ENCODE data around the gene EPS8.
"Not testable (repeated sequence)": the region's sequence is repeated elsewhere in the genome, so short reads cannot be mapped to it uniquely, and the experiment has no call there.

EPS8 gene

DNA sequence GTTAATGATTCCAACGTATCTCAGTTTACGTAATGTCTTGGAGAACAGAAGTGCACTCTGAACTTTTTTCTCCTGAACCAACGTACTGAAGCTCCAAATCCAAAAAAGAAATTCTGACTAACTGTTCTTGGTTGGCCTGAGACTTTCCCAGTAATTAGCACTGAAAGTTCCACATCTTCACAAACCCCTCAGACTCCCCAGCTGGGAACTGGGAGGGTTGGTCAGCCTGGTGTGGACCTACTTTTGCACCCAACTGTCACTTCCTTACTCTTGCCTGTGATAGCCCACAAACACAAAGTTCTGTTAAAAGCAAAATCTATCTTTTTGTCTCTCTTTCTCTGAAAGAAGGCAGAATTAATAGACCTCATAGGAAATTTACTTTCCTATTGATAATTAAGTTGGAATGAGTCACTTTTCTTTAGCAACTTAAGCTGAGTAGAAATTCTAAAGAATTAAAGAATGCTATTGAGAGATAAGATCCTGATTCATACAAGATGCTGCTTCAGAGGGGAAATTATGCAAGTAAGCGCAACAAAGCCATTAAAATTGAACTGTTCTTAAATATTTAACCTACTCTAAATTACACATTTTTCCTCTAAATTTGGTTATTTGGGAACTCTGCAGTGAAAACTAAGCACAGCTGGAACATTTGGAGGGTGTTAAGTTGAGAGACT is 155.0 kb downstream of the EPS8 start:
- FAIRE-seq: no peak

DNA sequence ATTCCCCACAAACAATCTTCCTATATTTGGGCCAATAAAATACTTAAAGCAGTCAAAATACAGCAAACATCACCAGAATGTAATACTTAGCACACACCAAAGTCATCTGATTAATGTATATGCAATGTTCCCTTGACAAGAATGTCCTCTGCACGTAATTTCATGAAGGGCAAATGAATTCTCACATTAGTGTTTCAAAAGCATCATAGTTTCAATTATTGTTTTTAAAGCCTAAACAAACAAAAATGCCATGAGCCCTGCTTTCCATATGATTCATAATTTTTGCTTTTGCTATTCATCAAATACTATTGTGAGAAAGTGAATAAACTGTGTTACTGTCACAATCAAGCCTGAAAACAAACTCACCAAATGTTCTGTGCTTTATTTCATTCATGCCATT is 156.0 kb downstream of the EPS8 start:
- no peak for FAIRE-seq

GRCh38 chr12:15632708-15633107 is 156.5 kb downstream of the EPS8 start:
- no peak for FAIRE-seq

DNA sequence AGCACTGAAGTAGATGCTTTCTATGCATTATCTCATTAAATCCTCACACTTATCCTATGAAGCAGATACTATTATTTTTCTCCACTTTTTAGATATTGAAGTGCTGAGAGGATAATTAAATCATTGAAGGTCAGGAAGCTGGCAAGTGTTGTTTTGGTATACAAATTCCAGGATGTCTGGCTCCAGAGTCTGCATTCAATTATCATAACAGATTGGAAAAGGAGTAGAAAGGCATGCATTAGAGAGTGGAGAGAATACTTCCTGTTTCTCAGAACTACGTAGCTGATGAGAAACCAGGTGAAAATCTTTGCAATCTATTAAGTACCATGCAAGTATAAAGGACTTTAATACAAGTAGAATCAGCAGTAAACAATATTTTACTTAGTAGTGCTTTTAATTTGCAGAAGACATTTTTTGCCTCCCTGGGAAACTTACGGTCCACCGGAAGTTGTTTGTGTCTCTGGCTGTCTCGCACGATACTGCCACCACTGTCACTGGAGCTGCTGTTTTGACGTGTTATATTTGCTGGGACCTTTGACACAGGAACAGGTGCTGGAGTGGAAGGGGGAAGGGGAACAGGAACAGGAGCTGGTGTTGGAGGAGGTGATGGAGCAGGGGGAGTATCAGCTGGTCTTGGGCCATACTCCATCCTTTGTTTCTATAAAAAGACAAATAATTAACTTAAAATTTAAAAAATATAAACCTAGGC is 158.0 kb downstream of the EPS8 start:
- no peak for FAIRE-seq

GRCh38 chr12:15629761-15630160 is 159.4 kb downstream of the EPS8 start:
- no peak for FAIRE-seq

DNA sequence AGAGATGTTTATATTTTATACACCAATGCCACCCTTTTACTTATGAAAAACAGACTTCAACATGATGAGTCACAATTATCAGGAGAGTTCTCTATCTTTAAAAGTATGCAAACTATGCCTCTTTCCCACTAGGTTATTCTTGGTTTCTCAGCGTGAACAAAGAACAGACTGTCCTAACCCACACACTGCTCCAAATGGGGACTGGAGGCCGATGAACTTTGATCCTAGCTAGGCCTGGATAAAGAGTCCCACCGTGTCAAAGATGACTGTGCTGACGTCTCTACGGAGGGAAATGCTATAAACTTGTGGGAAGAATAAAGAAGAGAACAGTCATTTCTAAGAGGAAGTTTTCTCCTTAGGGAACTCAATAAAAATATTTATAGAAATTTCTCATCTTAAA is 160.1 kb downstream of the EPS8 start:
- no peak for FAIRE-seq

GRCh38 chr12:15627995-15628945 is 160.9 kb downstream of the EPS8 start:
- no peak for FAIRE-seq

- FAIRE-seq: no peak
Observed at GRCh38 chr12:15625075-15625474, 164.1 kb downstream of the EPS8 start.

DNA sequence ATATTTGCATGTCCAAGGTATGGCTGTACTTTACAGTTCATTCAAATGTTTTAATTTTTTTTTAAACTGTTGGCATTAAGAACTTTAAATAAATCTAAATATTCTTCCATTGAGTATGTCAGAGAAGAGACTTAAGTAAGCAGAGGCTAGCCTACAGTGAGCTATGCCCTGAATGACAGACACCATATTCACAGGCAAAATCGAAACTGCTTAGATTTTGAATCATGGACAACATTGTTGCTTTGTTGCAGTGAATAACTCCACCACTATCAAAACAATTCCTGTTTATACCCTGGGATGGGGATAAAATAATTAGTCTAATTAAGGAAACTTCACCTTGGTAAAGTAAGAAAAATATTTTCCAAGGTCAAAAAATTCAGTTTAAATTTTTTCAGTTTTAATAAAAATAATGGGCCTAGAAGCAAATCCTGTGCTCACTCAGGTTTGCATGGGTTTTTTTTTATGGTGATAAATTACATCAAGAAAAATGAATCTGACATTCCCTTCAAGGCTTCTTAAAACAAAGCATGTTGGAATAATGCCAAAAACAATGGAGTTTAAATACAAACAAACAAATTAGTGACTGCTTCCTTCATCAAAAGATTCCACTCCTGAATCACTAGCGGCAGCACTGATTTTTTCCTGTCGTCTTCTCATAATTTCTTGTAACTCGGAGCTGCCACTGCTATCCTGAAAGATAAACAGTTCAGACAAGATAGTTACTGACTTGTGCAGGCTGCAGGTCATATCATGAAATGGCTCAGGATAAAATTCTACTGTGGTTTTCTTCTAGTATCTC is 168.2 kb downstream of the EPS8 start:
- FAIRE-seq: no peak

GRCh38 chr12:15616495-15616894 is 172.7 kb downstream of the EPS8 start:
- FAIRE-seq: not testable (repeated sequence)

GRCh38 chr12:15613981-15614380 is 175.2 kb downstream of the EPS8 start:
- FAIRE-seq: no peak

DNA sequence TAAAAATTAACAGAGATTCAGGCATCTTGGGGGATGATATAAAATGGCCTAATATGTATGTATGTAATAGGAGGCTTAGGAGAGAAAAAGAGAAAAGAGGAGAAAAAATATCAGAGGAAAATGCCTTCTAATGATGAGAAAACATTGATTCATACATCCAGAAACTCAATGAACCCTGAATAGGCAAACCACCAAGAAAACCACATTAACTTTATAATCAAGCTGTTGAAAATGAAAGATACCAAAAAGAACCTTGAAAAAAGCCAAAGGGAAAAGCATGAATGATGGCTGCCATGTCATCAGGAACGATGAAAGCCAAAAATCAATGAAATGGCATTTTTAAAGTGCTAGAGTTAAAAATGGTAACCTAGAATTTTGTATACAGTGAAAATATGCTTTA is 180.2 kb downstream of the EPS8 start:
- no peak for FAIRE-seq

DNA sequence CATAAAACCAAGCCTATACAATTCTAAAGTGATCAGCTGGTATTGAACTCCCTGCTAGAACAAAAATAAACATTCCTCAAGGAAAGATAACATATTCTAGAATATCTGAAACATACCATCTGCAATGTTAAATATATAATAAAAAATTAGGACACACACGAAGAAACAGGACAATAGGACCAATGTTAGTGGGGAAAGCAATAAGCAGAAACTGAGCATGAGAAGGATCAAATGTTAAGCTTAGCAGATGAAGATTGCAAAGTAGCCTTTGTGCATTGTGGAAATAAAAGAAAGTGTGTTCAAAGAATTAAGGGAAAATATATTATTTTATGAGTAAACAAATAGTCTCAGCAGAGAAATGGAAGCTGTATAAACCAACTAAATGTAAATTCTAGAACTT is 180.8 kb downstream of the EPS8 start:
- FAIRE-seq: no peak

- no peak for FAIRE-seq
Observed at GRCh38 chr12:15605881-15606590, 183.2 kb downstream of the EPS8 start.

GRCh38 chr12:15603474-15604085 is 185.6 kb downstream of the EPS8 start:
- FAIRE-seq: no peak

DNA sequence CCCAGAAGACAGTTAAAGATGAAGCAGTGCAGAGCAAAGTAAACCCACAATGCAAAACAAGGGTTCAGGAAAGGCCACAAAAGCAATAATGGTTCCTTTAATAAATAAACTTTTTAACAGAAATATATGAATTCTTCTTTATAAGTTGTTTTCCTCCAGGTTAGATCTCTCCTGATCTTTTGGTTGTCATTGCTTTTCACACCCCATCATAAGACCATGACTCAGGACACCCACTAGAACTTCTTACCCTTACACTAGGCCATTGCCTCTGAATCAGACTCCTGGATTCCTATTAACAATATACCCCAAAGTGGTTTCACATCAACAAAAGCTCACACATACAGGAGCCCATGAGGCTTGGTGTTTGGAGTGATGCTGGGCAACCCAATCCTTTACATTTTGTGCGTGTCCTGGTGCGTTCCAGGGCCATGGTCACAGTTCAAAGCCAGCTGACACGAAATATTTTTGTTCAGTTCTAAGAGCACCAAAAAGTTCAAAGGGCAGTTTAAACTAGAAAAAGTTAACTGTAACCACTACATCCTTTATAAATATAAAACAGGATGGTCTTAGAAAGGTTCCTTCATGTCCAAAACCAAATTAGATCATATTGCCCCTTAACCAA is 187.0 kb downstream of the EPS8 start:
- FAIRE-seq: no peak

DNA sequence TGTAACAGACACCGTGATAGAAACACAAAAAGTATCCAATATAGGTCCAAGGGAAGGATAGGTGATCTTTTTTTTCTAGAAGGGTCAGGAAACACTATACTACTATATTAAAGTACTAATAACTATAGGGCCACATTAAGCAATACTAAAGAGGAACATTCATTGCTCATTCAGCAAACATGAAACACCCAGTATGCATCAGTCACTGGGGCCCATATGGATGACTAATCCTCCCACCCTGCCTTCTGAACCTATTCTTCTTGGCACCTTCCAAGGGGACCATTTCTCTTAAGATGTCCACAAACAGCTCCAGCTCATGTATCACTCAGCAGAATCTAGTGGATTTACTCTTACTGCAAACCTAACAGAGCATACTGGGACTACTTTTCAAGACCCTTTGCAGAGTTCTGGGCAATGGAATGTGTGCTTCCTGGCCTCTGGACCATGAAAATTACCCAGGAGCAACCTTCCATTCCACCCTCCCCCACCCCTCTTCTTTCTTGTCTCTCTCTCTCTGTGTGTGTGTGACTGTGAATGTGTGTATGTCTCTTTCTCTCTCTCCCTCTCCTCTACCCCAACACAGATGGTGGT is 187.9 kb downstream of the EPS8 start:
- no peak for FAIRE-seq

DNA sequence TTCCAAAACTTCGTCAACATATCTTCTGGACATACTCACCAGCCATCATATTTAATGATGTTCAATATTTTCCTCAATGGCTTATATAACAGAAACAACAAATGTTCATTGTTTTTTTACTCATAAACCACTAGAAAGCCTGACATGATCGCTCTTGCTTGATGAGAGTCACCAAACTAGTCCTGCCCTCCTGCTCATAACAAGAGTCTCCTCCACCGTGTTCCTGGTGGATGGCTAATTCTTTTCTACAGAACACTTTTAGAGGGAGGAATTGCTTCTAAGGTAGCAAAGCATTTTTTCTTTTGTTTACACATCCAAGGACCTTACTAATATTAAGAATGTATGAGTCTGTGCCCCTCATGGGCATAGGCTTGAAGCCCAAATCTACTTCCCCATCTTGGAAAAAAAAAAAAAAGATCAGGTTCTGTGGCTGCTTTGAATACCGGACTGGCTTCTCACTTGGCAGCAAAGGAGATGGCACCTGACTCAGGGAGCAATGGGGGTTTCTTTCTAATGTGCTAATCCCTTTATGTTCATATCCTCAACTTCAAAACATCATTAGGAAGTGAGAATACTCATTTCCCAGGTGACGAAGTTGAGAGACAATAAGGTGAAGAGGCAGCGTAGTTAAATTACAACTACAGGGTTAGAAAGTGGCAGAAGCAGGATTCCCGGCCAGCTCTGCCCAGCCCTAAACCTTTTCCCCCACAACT is 188.8 kb downstream of the EPS8 start:
- no peak for FAIRE-seq

DNA sequence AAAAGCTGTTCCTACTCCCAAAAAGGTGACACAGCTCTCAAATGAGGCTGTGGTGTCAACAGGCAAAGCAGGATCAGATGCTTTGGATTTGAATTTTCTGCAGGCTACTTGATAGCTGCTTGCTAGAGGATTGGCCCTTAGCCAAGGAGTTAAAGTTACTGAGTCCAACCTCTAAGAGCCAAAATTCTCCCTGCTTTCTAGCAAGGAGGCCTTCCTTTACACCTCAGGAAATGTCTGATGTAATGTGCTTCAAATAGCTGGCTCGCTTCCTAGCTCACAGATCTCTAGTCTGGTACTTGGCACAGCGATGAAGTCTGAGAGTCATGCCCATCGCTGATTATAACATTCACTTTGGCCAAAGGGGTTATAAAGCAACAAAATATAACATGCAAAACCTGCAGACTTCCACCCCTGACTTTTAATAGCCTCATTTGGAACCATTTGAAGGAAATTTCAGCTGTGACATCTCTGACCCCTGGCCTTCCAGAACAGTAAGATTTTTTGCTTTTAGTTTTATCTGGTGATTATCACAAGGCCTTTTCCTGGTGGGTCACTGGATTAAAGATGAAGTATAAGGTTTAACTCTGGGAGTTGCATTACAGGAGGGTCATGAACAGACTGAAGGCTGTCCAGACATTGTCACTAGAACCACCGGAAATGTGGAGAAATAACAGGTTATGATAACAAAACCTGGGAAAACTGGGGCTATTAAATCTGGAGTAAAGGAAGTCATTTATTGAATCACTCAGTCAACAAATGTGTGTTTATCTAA is 189.7 kb downstream of the EPS8 start:
- FAIRE-seq: no peak

Measured in TTC549 (cell line).